ENCODE results near the gene OR2B3. TPM values are rescaled to one million over a fixed set of nuclear protein-coding genes. Genes with fewer than 3 reads are reported as not detected.

OR2B3 gene
- total RNA-seq (2014; rRNA removed; shearing (Covaris generic)): not detected in 2 replicates

GRCh38 chr6:29087213-29087612 lies at the start of gene OR2B3:
Gene OR2B3, minus strand, starts transcription at chr6:29087313. Its CDS starts 65 bp downstream, at chr6:29087248.

GRCh38 chr6:29107758-29108157 lies 20.6 kb upstream of the OR2B3 start, which contains the start of gene OR2J3:
Gene OR2J3, plus strand, starts transcription at chr6:29108058. Its CDS starts 3,833 bp downstream, at chr6:29111891.

GRCh38 chr6:29099190-29099589 lies 12.1 kb upstream of the OR2B3 start, which contains the start of gene OR2J1:
Gene OR2J1, plus strand, starts transcription at chr6:29099490. Its CDS starts 1,453 bp downstream, at chr6:29100943.

GRCh38 chr6:29045075-29045474 lies 42.0 kb downstream of the OR2B3 start, which contains the start of gene OR2W1:
Gene OR2W1, minus strand, starts transcription at chr6:29045175. Its CDS starts 0 bp downstream, at chr6:29045175.

Other genes starting within 250 kb of the OR2B3 start
- gene TRIM27, start 163.3 kb downstream of the OR2B3 start, total RNA-seq (2014; rRNA removed; shearing (Covaris generic)): 56.4 and 62.1 TPM in 2 replicates
- gene ZNF311, start 82.0 kb downstream of the OR2B3 start, total RNA-seq (2014; rRNA removed; shearing (Covaris generic)): not detected in 2 replicates
- not detected in 2 replicates for gene OR2W1, start 42.1 kb downstream of the OR2B3 start, total RNA-seq (2014; rRNA removed; shearing (Covaris generic))
- gene OR2J1, start 12.2 kb upstream of the OR2B3 start, total RNA-seq (2014; rRNA removed; shearing (Covaris generic)): not detected in 2 replicates
- gene OR2J3, start 20.7 kb upstream of the OR2B3 start, total RNA-seq (2014; rRNA removed; shearing (Covaris generic)): not detected in 2 replicates
- gene OR2J2, start 83.6 kb upstream of the OR2B3 start, total RNA-seq (2014; rRNA removed; shearing (Covaris generic)): not detected in 2 replicates
- 0.03 TPM in 1 of 2 replicates, not detected in the other for gene OR14J1, start 214.4 kb upstream of the OR2B3 start, total RNA-seq (2014; rRNA removed; shearing (Covaris generic))

Data from A375 (cell line).